Measurements from ENCODE around the gene FZD2.
"Not testable (repeated sequence)": the region's sequence is repeated elsewhere in the genome, so short reads cannot be mapped to it uniquely, and the experiment has no call there.

Gene FZD2

GRCh38 chr17:44558334-44558709 is 1.0 kb downstream of the FZD2 start:
- no peak for TF ChIP-seq CTCF (IDR thresholded peaks at IDR 0.05; ENCODE audit: low read depth, low read length, missing control alignments)
- no peak for DNase-seq (ENCODE audit: low read depth)
- no peak overlapping the region for H3K4me3 ChIP-seq (ENCODE audit: low read depth, low read length)

GRCh38 chr17:44558710-44559633 is 1.7 kb downstream of the FZD2 start:
- no peak overlapping the region for H3K4me3 ChIP-seq (ENCODE audit: low read depth, low read length)
- no peak for TF ChIP-seq CTCF (IDR thresholded peaks at IDR 0.05; ENCODE audit: low read depth, low read length, missing control alignments)
- no peak for DNase-seq (ENCODE audit: low read depth)

GRCh38 chr17:44559634-44560554 is 2.6 kb downstream of the FZD2 start:
- TF ChIP-seq CTCF (IDR thresholded peaks at IDR 0.05; ENCODE audit: low read depth, low read length, missing control alignments) = no peak
- H3K4me3 ChIP-seq (ENCODE audit: low read depth, low read length) = no peak overlapping the region
- DNase-seq (ENCODE audit: low read depth) = no peak

- TF ChIP-seq CTCF (IDR thresholded peaks at IDR 0.05; ENCODE audit: low read depth, low read length, missing control alignments) = no peak
- no peak overlapping the region for H3K4me3 ChIP-seq (ENCODE audit: low read depth, low read length)
Measured at GRCh38 chr17:44561237-44561623, 3.9 kb downstream of the FZD2 start.

GRCh38 chr17:44564429-44564828 is 7.1 kb downstream of the FZD2 start:
- no peak overlapping the region for H3K4me3 ChIP-seq (ENCODE audit: low read depth, low read length)
- no peak for DNase-seq (ENCODE audit: low read depth)
- no peak for TF ChIP-seq CTCF (IDR thresholded peaks at IDR 0.05; ENCODE audit: low read depth, low read length, missing control alignments)

More at GRCh38 chr17:44561237-44561623, 3.9 kb downstream of the FZD2 start:
- DNase-seq (ENCODE audit: low read depth) = no peak

- no peak for DNase-seq (ENCODE audit: low read depth)
- no peak overlapping the region for H3K4me3 ChIP-seq (ENCODE audit: low read depth, low read length)
- peak; percentile 60 for TF ChIP-seq CTCF (IDR thresholded peaks at IDR 0.05; ENCODE audit: low read depth, low read length, missing control alignments)
Measured at GRCh38 chr17:44565866-44566443, 8.7 kb downstream of the FZD2 start.

- H3K4me3 ChIP-seq (ENCODE audit: low read depth, low read length); DNase-seq (ENCODE audit: low read depth): not testable (repeated sequence)
Measured at GRCh38 chr17:44568311-44568944, 11.1 kb downstream of the FZD2 start.
